Neural progenitor cell (in vitro differentiated cells): ENCODE results near the gene UNC5B.

ENCODE experiments used
- CTCF ChIP-seq: fragments of 200-600 bp; sonication (generic); IDR thresholded peaks from 2 replicates; pipeline ENCODE4 v1.5.1; 2017; ENCODE audit warnings: antibody characterized with exemption, mild to moderate bottlenecking
- EZH2 ChIP-seq: fragments of 200-600 bp; sonication (generic); IDR thresholded peaks from 2 replicates; pipeline ENCODE4 v1.6.1; 2017; ENCODE audit warnings: antibody characterized with exemption, mild to moderate bottlenecking, moderate library complexity
- EZH2phosphoT487 ChIP-seq: fragments of 200-600 bp; sonication (generic); IDR thresholded peaks from 2 replicates; pipeline ENCODE4 v1.6.1; 2017; ENCODE audit warnings: antibody characterized with exemption

DNA sequence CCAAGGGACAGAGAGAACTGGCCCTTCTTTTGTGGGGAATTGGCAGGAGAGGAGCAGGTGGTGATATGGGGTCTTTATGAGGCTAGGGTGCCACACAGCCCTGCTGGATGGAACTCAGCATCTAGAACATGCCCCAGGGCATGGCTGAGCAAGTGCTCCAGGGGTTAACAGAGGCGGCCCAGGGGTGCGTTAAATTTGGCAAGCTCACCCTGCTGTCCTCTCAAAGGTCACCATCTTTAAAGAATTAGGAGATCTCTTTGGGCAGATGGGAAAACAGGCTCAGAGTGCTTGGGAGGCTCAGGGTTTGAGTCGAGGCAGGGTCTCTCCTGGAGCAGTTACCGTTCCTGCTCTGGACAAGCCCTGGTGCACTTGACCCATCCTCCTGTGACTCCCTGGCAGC lies 21.4 kb upstream of the UNC5B start:
- TF ChIP-seq EZH2 = no peak
- TF ChIP-seq CTCF = no peak
- TF ChIP-seq EZH2phosphoT487 = no peak
